Measurements from ENCODE around the gene HPSE.
"Not testable (repeated sequence)": the region's sequence is repeated elsewhere in the genome, so short reads cannot be mapped to it uniquely, and the experiment has no call there.

HPSE gene

GRCh38 chr4:83339573-83339972 is 4.9 kb upstream of the HPSE start:
- no peak overlapping the region for H3K27ac ChIP-seq (ENCODE audit: low read depth in 2 of 2, low read length in 2 of 2)
- H3K4me3 ChIP-seq (ENCODE audit: low read length in 2 of 2), result no peak overlapping the region
- H3K36me3 ChIP-seq (ENCODE audit: control insufficient read depth in 2 of 2, insufficient read depth in 2 of 2, low read length in 2 of 2), result no peaks in the 10 kb centered on the region
- no peaks in the 10 kb centered on the region for H3K27me3 ChIP-seq (ENCODE audit: control insufficient read depth in 2 of 2, insufficient read depth in 2 of 2, low read length in 2 of 2)
- H3K4me1 ChIP-seq (ENCODE audit: control insufficient read depth in 2 of 2, insufficient read depth in 2 of 2, low read length in 2 of 2), result peaks cover 2 to 3% of the 10 kb centered on the region in 2 donors
- no peaks in the 10 kb centered on the region for H3K9me3 ChIP-seq (ENCODE audit: control insufficient read depth in 2 of 2, low read length in 2 of 2)
- H3K9ac ChIP-seq (ENCODE audit: low read depth in 1 of 2, low read length in 2 of 2), result no peak overlapping the region

DNA sequence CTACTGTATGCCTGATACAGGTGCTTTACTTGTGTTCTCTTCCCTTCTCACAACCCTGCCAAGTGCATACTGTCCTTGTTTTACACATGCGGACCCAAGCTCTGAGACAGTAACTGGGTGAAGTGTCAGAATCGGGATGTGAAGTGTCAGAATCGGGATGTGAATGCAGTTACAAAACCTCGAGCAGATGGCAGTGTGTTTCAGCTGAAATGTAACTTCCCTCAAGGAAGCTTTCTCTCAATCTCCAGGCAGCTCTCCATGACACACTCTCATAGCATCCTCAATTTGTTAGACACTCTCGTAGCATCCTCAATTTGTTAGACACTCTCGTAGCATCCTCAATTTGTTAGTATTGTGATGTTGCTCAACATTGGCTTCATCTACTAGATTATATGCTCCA is 1.1 kb upstream of the HPSE start:
- Histone ChIP-seq H3K36me3 (ENCODE audit: control insufficient read depth in 2 of 2, insufficient read depth in 2 of 2, low read length in 2 of 2) (no peaks in the 10 kb centered on the region), H3K9me3 (ENCODE audit: control insufficient read depth in 2 of 2, low read length in 2 of 2) (no peaks in the 10 kb centered on the region), H3K27ac (ENCODE audit: low read depth in 2 of 2, low read length in 2 of 2) (no peak overlapping the region), H3K9ac (ENCODE audit: low read depth in 1 of 2, low read length in 2 of 2) (no peak overlapping the region), H3K4me1 (ENCODE audit: control insufficient read depth in 2 of 2, insufficient read depth in 2 of 2, low read length in 2 of 2) (peaks cover 2 to 3% of the 10 kb centered on the region in 2 donors), H3K27me3 (ENCODE audit: control insufficient read depth in 2 of 2, insufficient read depth in 2 of 2, low read length in 2 of 2) (no peaks in the 10 kb centered on the region), H3K4me3 (ENCODE audit: low read length in 2 of 2) (no peak overlapping the region)

GRCh38 chr4:83331956-83332355 is 2.7 kb downstream of the HPSE start:
- no peaks in the 10 kb centered on the region for H3K27me3 ChIP-seq (ENCODE audit: control insufficient read depth in 2 of 2, insufficient read depth in 2 of 2, low read length in 2 of 2)
- no peaks in the 10 kb centered on the region for H3K36me3 ChIP-seq (ENCODE audit: control insufficient read depth in 2 of 2, insufficient read depth in 2 of 2, low read length in 2 of 2)
- H3K9me3 ChIP-seq (ENCODE audit: control insufficient read depth in 2 of 2, low read length in 2 of 2), result no peaks in the 10 kb centered on the region
- peaks cover 2 to 3% of the 10 kb centered on the region in 2 donors for H3K4me1 ChIP-seq (ENCODE audit: control insufficient read depth in 2 of 2, insufficient read depth in 2 of 2, low read length in 2 of 2)
- no peak overlapping the region for H3K9ac ChIP-seq (ENCODE audit: low read depth in 1 of 2, low read length in 2 of 2)
- H3K4me3 ChIP-seq (ENCODE audit: low read length in 2 of 2), result no peak overlapping the region
- H3K27ac ChIP-seq (ENCODE audit: low read depth in 2 of 2, low read length in 2 of 2), result no peak overlapping the region

DNA sequence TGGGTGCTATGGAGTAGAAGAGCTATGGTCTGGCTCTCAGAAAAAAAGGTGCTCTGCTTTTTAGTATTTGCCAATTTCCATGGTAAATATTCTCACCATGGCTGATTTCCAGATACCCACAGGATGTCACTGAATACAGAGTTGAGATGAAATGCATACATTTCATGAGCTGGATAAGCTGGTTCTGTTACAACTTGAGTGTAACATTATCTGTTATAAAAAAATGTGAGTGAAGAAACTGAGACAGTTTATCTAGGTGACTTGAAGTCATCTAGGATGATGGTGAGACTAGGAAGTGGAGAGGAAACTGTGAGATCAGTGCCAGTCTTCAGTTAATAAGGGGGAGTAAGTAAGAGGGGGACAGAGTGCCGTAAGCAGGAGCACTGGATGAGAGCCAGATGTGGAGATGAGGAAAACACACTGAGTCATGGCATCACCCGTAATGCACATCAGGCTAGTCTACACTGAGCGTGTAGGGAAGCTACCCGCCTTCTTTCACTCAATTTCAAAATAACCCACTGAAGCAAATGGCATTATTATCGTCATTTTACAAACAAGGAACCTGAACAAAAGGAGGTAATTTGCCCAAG is 5.0 kb downstream of the HPSE start:
- H3K9ac ChIP-seq (ENCODE audit: low read depth in 1 of 2, low read length in 2 of 2), result no peak overlapping the region
- no peaks in the 10 kb centered on the region for H3K9me3 ChIP-seq (ENCODE audit: control insufficient read depth in 2 of 2, low read length in 2 of 2)
- H3K4me3 ChIP-seq (ENCODE audit: low read length in 2 of 2), result no peak overlapping the region
- H3K27ac ChIP-seq (ENCODE audit: low read depth in 2 of 2, low read length in 2 of 2), result no peak overlapping the region
- H3K27me3 ChIP-seq (ENCODE audit: control insufficient read depth in 2 of 2, insufficient read depth in 2 of 2, low read length in 2 of 2), result no peaks in the 10 kb centered on the region
- no peaks in the 10 kb centered on the region for H3K36me3 ChIP-seq (ENCODE audit: control insufficient read depth in 2 of 2, insufficient read depth in 2 of 2, low read length in 2 of 2)
- H3K4me1 ChIP-seq (ENCODE audit: control insufficient read depth in 2 of 2, insufficient read depth in 2 of 2, low read length in 2 of 2), result no peaks in the 10 kb centered on the region

- H3K27ac ChIP-seq (ENCODE audit: low read depth in 2 of 2, low read length in 2 of 2), result no peak overlapping the region
- H3K36me3 ChIP-seq (ENCODE audit: control insufficient read depth in 2 of 2, insufficient read depth in 2 of 2, low read length in 2 of 2), result no peaks in the 10 kb centered on the region
- no peak overlapping the region for H3K9ac ChIP-seq (ENCODE audit: low read depth in 1 of 2, low read length in 2 of 2)
- no peak overlapping the region for H3K4me3 ChIP-seq (ENCODE audit: low read length in 2 of 2)
- H3K4me1 ChIP-seq (ENCODE audit: control insufficient read depth in 2 of 2, insufficient read depth in 2 of 2, low read length in 2 of 2), result no peaks in the 10 kb centered on the region
- no peaks in the 10 kb centered on the region for H3K9me3 ChIP-seq (ENCODE audit: control insufficient read depth in 2 of 2, low read length in 2 of 2)
- no peaks in the 10 kb centered on the region for H3K27me3 ChIP-seq (ENCODE audit: control insufficient read depth in 2 of 2, insufficient read depth in 2 of 2, low read length in 2 of 2)
Observed at GRCh38 chr4:83328521-83329187, 6.0 kb downstream of the HPSE start.

DNA sequence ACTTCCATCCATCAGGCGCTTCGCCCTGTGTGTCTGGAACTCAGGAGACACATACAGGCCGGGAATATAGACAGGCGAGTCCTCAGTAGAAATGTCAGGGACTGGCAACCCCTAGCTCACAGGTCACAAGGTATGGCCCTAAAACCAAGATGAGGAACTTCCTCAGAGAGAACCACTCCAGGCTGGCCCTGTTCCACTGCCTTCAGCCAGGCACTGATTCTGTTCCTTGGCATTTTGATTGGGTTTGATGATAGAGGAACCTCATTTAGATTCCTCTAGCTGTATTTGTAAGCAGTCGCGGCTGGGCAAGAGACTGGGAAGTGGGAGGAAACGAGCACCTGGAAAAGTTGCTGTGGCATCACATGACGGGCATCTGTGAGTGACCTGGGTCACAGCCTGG is 8.1 kb downstream of the HPSE start:
- Histone ChIP-seq H3K9ac (ENCODE audit: low read depth in 1 of 2, low read length in 2 of 2) (no peak overlapping the region), H3K27ac (ENCODE audit: low read depth in 2 of 2, low read length in 2 of 2) (no peak overlapping the region), H3K9me3 (ENCODE audit: control insufficient read depth in 2 of 2, low read length in 2 of 2) (no peaks in the 10 kb centered on the region), H3K36me3 (ENCODE audit: control insufficient read depth in 2 of 2, insufficient read depth in 2 of 2, low read length in 2 of 2) (no peaks in the 10 kb centered on the region), H3K27me3 (ENCODE audit: control insufficient read depth in 2 of 2, insufficient read depth in 2 of 2, low read length in 2 of 2) (no peaks in the 10 kb centered on the region), H3K4me1 (ENCODE audit: control insufficient read depth in 2 of 2, insufficient read depth in 2 of 2, low read length in 2 of 2) (no peaks in the 10 kb centered on the region), H3K4me3 (ENCODE audit: low read length in 2 of 2) (no peak overlapping the region)

DNA sequence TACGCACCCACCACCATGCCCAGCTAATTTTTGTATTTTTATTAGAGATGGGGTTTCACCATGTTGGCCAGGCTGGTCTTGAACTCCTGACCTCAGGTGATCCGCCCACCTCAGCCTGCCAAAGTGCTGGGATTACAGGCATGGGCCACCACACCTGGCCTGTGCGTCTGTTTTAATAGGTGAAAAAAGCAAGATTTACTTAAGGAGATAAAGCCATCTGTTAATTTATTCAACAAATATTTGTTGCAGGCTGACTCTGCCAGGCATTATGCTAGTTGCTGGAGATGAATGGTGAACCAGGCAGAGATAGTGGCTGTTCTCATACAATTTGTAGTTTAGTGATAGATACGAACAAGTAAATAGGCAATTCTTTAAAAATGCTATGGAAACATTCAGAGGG is 9.3 kb downstream of the HPSE start:
- H3K27ac ChIP-seq (ENCODE audit: low read depth in 2 of 2, low read length in 2 of 2); H3K4me1 ChIP-seq (ENCODE audit: control insufficient read depth in 2 of 2, insufficient read depth in 2 of 2, low read length in 2 of 2); H3K4me3 ChIP-seq (ENCODE audit: low read length in 2 of 2); H3K9ac ChIP-seq (ENCODE audit: low read depth in 1 of 2, low read length in 2 of 2); H3K36me3 ChIP-seq (ENCODE audit: control insufficient read depth in 2 of 2, insufficient read depth in 2 of 2, low read length in 2 of 2); H3K9me3 ChIP-seq (ENCODE audit: control insufficient read depth in 2 of 2, low read length in 2 of 2); H3K27me3 ChIP-seq (ENCODE audit: control insufficient read depth in 2 of 2, insufficient read depth in 2 of 2, low read length in 2 of 2): not testable (repeated sequence)

- H3K27me3 ChIP-seq (ENCODE audit: control insufficient read depth in 2 of 2, insufficient read depth in 2 of 2, low read length in 2 of 2), result no peaks in the 10 kb centered on the region
- H3K36me3 ChIP-seq (ENCODE audit: control insufficient read depth in 2 of 2, insufficient read depth in 2 of 2, low read length in 2 of 2), result peaks cover 0 to 2% of the 10 kb centered on the region in 2 donors
- no peak overlapping the region for H3K4me3 ChIP-seq (ENCODE audit: low read length in 2 of 2)
- no peak overlapping the region for H3K9ac ChIP-seq (ENCODE audit: low read depth in 1 of 2, low read length in 2 of 2)
- H3K27ac ChIP-seq (ENCODE audit: low read depth in 2 of 2, low read length in 2 of 2), result no peak overlapping the region
- no peaks in the 10 kb centered on the region for H3K4me1 ChIP-seq (ENCODE audit: control insufficient read depth in 2 of 2, insufficient read depth in 2 of 2, low read length in 2 of 2)
- no peaks in the 10 kb centered on the region for H3K9me3 ChIP-seq (ENCODE audit: control insufficient read depth in 2 of 2, low read length in 2 of 2)
Observed at GRCh38 chr4:83323136-83323535, 11.5 kb downstream of the HPSE start.

DNA sequence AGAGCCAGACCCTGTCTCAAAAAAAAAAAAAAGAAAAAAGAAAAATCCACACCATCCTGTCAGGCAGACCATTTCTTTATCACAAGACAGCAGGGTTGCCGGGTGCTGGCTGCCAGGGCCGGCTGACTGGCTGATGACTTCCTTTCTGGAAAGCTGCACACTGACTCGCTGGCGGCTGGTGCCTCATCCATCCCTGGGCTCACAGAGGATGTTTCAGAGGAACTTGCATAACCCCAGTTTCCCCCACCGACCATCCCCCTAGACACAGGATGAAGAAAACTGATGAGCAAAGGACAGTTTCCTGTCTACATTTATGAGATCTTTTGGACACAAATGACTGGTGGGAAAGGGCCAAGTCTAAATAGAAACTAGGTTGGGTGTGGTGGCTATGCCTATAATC is 14.1 kb downstream of the HPSE start:
- no peak overlapping the region for H3K4me3 ChIP-seq (ENCODE audit: low read length in 2 of 2)
- H3K9me3 ChIP-seq (ENCODE audit: control insufficient read depth in 2 of 2, low read length in 2 of 2), result no peaks in the 10 kb centered on the region
- H3K27ac ChIP-seq (ENCODE audit: low read depth in 2 of 2, low read length in 2 of 2), result no peak overlapping the region
- H3K27me3 ChIP-seq (ENCODE audit: control insufficient read depth in 2 of 2, insufficient read depth in 2 of 2, low read length in 2 of 2), result no peaks in the 10 kb centered on the region
- H3K4me1 ChIP-seq (ENCODE audit: control insufficient read depth in 2 of 2, insufficient read depth in 2 of 2, low read length in 2 of 2), result no peaks in the 10 kb centered on the region
- no peak overlapping the region for H3K9ac ChIP-seq (ENCODE audit: low read depth in 1 of 2, low read length in 2 of 2)
- peaks cover 0 to 5% of the 10 kb centered on the region in 2 donors for H3K36me3 ChIP-seq (ENCODE audit: control insufficient read depth in 2 of 2, insufficient read depth in 2 of 2, low read length in 2 of 2)

GRCh38 chr4:83318666-83319065 is 16.0 kb downstream of the HPSE start:
- peaks cover 0 to 5% of the 10 kb centered on the region in 2 donors for H3K36me3 ChIP-seq (ENCODE audit: control insufficient read depth in 2 of 2, insufficient read depth in 2 of 2, low read length in 2 of 2)
- no peaks in the 10 kb centered on the region for H3K4me1 ChIP-seq (ENCODE audit: control insufficient read depth in 2 of 2, insufficient read depth in 2 of 2, low read length in 2 of 2)
- H3K27me3 ChIP-seq (ENCODE audit: control insufficient read depth in 2 of 2, insufficient read depth in 2 of 2, low read length in 2 of 2), result no peaks in the 10 kb centered on the region
- H3K27ac ChIP-seq (ENCODE audit: low read depth in 2 of 2, low read length in 2 of 2), result no peak overlapping the region
- no peaks in the 10 kb centered on the region for H3K9me3 ChIP-seq (ENCODE audit: control insufficient read depth in 2 of 2, low read length in 2 of 2)
- no peak overlapping the region for H3K4me3 ChIP-seq (ENCODE audit: low read length in 2 of 2)
- H3K9ac ChIP-seq (ENCODE audit: low read depth in 1 of 2, low read length in 2 of 2), result no peak overlapping the region
